ENCODE measurements around the gene BCCIP.

Gene BCCIP

DNA sequence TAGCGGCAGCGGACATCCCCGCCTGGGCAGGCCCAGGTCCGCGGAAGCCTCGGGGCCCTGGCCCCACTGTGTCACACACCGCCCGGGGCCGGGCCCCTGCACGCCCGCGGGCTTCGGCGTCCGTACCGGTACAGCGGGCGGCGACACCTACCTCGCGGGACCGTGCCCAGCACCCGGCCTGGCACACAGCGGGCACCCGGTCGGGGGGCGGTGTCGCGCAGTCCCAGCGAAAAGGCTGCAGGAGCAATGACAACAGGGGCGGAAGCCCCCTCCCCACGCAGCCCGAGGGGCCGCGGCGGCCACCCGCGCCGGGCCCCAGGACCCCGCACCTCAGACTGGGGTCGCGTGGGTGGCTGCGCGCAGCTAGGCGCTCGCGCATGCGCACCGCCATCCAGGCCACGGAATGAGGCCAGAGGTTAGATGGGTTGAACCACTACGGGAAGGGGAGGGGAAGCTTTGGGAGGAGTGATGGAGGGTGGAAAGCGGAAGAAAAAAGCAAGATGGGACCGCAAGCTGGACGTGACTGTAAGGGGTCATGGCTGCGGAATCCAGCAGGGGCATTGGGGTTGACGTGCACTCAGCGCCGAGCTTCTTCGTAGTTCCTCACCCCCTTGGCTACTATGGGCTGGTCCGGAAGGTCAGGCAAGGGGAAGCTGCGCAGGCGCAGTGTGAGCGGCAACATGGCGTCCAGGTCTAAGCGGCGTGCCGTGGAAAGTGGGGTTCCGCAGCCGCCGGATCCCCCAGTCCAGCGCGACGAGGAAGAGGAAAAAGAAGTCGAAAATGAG, at the start of gene BCCIP, which contains the start of gene UROS:
Gene BCCIP, plus strand, starts transcription at position 669 of the 785 bp plus-strand sequence. Its CDS starts 12 bp downstream, at position 681.
Gene UROS, minus strand, starts transcription at position 381 of the 785 bp plus-strand sequence. CDS start 6,759 bp downstream, outside the sequence.
- ATAC-seq: peak; percentile 75 to 79

DNA sequence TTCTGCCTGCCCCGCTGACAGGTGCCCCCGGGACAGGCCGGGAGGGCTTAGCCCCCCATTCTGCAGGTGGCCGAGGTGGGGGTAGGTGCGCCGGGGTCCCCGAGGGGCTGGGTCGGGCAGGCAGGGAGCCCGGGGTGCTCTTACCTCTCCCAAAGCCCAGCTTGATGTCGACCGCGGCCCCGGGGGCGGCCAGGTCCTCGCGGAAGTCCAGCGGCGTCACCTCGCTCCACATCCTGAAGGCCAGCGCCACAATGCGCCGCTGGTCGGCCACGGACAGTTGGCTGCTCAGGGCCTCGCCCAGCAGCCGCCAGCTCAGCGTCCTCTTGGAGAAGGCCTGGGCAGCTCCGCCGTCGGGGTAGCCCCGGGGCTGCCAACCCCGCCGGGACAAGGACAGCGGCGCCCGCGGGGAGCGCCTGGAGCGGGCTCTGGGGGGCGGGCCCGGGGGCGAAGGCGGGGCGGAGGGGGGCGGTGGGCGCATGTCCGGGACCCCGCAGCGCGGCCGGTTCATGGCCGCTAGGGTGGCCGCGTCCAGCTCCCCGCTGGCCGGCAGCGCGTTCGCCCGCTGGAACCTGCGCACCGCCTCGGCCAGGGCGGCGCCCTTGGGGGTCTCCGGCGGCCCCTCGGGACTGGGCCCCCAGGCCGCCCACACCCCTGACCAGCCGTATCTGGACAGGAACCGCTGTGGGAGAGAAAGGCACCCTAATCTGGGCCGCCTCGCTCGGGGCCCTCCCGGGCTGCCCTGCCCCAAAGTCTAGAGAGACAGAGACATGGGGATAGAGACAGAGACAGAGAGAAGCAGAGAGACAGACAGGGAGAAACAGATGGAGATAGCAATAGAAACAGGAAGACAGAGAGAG, 49.4 kb upstream of the BCCIP start:
- no peak for ATAC-seq

DNA sequence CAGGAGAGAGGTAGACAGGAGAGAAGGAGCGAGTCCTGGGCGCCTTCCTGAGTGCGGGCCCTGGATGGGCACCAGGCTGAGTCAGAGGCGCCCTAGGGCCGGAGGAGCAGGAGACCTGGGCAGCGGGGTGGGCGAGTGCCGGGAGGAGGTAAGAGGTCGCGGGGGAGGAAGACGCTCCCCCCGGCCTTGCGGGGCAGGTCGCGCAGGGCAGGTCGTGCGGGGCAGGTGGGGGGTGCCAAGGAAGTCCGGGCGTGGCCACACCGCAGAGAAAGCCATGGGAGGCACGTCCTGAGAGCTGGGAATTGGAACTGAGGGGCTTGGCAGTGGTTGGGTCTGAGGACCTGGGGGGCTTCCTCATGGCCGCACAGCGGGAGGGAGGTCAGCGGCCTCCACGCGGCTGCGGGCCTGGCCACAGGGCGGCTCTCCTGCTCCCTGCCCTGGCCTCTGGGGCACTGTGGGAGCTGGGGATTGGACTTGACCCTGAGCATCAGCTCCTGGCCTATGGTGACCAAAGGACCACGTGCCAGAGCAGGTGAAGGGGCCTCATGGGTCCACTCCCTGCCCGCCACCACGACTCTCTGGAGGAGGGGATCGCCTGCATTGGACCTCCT, 48.7 kb upstream of the BCCIP start:
- no peak for ATAC-seq

DNA sequence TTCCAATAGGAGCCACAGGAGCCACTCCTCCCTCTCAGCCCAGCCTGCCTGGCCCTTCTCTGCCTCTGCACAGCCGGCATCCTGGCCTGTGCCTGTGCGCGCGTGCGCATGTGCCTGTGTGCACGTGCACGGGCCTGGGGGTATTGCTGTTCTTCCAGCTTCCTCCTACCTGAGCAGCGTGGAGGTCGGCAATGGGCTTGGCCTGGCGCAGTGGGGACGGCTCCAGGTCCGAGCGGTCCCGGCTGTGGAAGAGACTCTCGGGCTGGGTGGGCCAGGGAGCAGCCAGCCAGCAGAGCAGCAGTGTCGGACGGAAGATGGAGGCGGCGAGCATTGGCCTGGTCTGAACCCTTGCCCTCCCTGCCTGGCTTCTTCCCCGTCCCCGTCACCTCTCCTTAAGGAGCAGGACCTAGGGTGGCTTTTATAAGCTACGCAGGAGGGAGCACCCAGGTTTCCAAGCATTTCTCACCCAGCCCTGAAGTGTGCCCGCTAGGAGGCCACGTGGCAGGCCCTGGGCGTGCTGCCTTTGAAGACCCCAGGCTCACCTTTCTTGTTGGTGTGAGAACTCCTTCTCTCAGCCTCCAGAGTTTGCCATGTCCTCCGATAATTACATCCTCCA, 47.7 kb upstream of the BCCIP start, which contains the start of gene MMP21:
Gene MMP21, minus strand, starts transcription at position 331 of the 616 bp plus-strand sequence. Its CDS starts 0 bp downstream, at position 331.
- ATAC-seq: no peak

DNA sequence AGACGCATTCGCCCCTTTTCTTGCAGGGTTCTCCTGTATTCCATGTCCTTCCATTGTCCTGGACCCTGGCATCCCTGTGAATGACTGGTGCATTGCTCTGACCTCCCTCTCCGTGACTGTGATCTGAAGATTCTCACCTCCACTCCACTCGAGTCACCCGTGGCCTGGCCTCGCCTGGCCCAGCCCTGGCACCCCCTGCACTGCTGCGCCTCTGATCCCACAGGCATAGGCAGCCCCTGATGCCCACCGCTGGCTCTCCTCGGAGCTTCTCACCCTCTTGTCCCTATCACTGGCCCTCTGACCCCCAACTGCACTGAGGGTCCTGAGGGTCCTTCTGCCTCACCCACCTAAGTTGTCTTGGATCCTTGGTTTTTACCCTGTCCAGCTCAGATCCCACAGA, 45.5 kb upstream of the BCCIP start:
- no peak for ATAC-seq

DNA sequence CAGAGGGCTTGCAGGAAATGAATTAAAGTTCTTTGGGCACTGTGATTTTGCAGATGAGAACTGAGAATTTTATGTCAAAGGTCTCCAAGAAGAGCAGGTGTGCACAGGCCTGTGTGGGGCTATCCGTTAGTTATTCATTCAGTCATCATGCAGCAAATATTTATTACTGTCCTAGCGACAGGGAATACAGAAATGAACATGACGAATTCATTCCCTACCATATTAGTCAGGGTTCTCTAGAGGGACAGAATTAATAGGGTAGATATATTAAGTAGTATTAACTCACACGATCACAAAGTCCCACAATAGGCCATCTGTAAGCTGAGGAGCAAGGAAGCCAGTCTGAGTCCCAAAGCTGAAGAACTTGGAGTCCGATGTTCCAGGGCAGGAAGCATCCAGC, 44.8 kb upstream of the BCCIP start:
- no peak for ATAC-seq

DNA sequence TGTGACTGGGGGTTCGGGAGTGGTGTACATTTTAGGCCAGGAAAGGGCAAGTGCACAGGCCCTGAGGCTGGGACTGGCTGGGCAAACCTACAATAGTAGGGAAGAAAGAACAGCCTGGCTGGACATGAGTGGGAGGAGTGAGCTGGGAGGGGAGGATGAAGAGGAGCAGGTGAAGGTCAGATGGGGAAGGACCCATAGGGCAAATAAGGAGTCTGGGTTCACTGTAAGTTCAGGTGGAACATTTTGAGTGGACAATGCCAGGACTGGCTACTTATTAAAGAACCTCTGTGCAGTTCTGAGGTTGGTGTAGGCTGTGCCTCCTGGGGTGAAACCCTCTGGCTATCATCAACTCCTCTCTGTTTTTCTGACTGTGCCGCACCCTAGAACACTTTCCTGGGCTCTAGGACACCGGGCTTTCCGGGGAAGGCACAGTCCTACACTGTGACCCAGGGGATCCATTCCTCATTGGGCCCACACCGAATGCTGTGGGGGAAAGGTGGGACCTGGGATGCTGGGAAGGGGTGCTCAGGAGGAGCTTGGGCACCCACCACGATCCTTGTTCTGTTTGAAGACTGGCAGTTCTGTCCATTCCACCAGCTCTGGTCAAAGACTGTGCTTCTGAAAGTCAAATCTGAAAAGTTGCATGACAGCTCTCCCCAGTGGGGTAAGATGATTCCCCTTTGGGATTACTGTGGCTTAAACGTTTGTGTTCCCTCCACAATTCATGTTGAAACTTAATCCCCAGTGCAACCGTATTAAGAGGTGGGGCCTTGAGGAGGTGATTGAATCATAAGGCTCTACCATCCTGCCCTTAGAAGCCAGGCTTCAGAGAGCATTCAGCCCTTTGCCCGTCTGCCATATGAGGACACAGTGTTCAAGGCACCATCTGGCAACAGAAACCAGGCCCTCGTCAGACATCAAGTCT, 43.7 kb upstream of the BCCIP start:
- ATAC-seq: no peak

DNA sequence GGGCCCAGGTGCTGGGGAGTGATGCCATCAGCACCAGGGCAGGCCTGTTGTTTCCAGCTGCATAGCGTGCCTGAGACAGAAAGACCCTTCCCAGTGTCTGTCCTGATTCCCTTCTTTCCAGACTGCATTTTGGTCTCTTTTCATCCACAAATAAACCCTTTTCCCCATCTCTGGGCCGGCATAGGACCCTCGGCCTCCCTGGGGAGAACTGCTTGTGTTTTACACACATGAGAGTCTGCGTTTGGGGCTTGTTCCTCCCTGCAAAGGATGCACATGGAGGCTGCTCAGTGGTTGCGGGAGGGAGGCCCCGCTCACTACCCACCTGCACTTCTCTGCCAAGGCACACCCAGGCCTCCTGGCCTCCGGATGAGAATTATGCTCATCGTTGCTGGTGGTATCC, 42.0 kb upstream of the BCCIP start:
- no peak for ATAC-seq

DNA sequence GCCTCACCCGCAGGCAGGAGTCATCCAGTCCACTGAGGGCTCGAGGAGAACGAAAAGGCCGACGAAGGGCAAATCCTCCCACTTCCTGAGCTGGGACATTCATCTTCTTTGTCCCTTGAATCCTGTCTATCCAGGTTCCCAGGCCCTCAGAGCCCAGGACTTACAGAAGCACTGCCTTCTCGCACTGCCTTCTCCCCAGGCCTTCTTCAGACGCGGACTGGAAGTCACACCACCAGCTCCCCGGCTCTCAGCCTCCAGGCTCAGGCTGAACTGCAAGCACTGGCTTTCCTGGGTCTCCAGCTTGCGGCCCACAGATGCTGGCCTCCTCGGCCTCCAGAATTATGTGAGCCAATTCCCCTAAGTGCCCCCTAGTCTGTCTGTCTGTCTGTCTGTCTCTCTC, 41.3 kb upstream of the BCCIP start:
- no peak for ATAC-seq

DNA sequence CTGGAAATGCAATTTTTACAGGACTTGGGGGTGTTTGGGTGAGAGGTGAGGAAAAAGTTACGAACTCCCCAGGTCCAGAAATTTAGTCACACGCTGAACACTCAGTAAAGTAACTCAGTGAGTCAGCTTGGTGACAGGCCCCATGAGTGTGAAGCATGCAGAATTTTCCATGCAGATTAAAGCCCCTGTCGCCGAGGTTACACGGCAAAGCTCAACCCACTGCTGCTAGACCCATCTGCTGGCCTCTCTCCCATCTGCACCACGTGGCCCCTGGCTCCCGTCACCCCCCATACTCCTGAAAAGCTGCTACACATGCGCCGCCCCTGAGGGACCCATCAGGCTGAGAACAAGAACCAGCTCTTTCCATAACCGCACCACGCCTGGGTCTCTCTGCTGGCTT, 40.7 kb upstream of the BCCIP start:
- no peak for ATAC-seq

DNA sequence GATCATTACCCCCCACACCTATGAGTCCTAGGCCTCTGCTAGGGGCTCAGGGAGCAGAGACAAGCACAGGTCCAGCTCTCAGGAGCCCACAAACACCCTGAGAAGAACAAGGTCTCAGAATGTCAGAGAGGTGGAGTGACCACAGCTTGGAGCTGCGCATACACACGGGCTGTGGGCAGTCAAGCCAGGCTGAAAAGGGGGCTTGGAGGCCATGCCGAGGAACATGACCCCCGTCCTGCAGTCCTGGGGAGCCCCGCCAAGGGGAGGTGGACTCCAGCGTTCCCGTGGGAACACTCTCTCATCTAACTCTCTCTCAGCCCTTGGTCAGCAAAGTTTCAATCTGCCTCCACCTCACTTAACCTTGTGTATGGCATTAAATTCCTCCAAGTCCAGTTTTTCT, 39.9 kb upstream of the BCCIP start:
- no peak for ATAC-seq

DNA sequence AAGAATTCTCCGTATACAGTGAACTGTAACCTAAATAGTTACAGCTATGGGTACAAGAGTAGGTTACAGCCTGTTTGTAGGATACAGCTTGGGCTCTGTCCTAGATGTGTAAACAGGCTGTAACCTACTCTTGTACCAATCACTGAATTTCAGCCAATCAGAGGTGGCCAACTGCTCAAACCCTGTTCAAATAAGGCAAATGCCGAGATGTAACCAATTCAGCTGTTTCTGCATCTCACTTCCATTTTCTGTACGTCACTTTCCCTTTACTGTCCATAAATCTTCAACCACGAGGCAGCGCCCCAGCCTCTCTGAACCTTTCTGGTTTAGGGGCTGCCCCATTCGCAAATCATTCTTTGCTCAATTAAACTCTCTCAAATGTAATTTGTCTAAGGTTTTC, 39.4 kb upstream of the BCCIP start:
- no peak for ATAC-seq

DNA sequence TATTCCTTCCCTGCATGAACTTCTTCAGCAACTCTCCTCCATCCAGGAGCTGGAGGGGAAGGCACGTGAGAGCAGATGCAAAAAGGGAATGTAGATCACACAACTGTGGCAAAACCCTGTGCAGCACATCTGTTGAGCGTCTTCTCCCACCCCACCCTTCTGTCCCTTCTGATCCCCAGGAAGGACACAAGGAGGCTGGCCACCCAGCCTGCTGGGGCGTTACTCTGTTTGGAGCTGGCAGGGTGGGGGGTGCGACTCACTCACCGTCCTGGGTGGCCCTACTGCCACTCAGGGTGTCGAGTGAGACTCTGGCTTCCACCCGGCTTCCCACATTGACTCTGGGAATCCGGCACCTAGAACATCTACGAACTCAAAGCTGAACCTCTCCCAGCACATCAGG, 37.6 kb upstream of the BCCIP start:
- ATAC-seq: no peak

DNA sequence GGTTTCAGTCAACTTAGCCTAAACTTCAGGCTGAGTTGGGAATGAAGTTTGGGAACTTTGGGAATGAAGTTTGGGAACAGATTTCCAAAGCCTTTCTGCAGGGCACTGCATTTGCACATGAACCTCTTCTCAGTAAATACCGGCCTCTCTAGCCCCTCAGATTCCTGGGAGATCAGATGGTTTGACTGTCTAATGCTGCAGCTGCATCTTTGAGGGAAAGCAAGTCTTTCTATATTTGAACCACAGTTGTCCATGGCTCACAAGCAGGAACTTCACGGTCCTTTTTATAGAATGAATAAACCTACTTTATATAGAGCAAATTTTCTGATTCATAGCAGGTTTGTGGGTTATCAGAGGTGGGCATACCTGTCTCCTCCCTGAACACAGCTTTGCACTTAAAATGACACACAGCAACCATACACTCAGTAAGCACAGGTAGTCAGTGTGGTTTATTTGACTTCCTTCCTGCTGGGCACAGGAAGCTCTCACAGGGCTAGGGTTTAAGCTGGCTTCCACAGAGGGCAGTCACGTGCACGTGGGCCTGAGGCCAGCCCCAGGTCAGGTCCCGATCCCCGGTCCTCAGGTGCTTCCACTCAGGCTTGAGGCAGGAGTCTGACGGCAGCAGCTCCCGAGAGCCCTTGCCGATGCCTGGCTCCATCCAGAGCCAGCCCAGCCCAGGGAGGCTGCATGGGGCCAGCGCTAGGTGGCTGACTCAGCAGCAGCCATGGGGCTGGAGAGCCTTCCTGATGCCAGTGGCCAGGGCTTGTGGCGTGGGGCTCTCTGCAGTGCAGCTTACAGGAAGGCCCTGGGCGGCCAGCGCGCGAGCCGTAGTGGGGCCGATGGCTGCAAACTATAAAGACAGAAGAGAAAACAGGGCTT, 35.0 kb upstream of the BCCIP start:
- ATAC-seq: peak; percentile 44 to 62

DNA sequence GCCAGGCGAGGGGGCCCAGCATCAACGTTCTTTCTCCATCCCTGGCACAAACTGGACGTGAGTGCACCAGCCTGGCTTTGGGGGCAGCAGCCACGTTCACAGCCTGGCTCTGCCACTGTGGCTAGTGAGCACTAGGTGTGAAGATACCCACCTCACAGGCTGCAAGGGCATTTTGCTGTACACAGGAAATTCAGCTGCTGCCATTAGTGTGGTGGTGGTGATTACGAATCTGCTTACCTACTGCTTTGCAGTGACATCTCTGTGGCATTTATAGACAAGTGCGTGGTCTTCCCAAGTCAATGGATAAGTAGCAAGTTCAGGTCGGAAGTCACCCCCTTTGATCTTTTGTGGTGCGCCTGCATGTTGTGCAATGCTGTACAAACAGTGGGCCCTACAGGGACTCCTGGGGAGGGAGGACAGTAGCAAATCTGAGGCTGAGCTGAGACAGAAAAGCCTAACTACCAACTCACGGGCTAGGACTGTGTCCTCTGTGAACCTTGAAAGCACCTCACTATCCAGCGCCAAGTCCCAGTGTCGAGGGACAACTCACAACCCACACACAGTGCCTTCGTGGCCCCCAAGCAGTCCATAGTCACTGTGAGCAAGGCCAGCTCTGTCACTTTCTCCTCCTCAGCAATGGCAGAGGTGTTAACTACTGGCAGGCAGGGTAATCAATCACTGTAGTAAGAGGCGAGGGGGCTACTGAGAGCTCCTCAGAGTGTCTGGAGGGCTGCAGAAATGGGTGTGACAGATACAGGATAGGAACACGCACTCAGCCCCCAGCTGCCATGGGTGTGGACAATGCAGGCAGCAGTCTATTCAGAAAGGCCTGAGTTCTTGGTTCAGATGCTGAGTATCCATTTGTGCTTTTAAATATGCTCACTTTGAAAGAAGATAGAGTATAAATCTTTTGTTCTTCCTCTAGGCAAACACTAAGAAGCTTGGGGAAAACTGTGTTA, 30.7 kb upstream of the BCCIP start:
- no peak for ATAC-seq

DNA sequence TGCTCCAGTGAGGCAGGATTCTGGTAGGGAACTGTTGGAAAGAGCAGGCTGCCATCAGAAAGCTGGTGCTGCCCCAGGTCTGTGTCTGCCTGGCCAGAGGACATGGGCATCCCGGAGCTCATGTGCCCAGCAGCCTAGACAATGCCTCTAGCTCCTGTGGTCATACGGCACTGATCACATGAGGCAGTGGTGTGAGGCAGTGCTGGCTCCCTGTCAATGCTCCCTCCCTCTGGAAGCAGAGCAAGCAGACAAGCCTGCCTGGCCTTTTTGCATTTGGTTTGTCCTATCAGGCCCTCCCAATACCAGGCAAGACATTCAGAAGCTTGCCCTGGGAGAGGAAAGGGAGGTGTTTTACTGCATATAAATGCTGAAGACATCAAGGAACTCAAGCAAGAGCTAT, 28.2 kb upstream of the BCCIP start:
- no peak for ATAC-seq

DNA sequence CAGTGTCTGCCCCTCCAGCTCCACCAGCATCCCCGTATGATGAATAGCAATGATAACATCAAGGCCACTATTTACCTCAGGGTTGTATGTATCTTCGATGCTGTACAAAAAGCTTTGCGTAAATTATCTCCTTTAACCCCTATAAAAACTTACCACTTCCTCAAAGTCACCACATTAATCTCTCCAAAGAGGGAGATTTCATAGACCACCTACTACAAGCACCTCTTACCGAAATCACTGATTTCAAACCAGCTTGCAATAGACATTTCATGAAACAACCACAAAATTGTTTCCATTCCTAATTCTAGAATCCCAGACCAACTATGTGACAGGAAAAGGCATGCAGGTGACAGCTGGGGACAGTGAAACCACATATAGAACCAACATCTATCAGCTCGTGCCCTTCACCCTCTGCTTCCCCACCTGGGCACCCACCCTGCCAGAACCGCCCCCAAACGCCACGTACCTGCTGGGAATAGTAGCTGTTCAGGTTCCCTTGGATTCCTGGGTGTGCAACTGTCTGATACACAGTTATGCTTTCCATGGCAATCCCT, 27.6 kb upstream of the BCCIP start:
- no peak for ATAC-seq

DNA sequence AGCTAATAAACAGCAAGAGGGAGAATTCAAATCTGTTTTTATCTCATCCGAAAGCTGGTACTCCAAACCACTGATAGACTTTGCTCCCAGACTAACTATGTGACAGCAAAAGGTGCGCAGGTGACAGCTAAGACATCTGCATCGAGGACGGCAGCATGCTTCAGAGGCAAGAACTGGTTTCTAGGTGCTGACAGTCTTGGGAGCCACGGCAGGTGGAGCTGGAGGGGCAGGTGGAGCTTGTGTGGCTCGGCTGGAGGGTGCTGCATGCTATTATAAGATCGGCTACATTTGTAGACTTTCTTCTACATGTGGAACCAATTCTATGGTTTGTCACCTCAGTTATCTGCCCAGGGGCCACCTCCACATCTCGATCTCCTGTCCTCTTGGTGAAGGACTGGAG, 25.9 kb upstream of the BCCIP start:
- no peak for ATAC-seq

Data from activated CD4-positive, CD25-positive, alpha-beta regulatory T cell treated with anti-CD3 and anti-CD28 coated beads, Interleukin-2, amount 50 U/mL, for 24 hours (primary cell).